ENCODE results near the gene BFSP2. TPM values are rescaled to one million over a fixed set of nuclear protein-coding genes. Genes with fewer than 3 reads are reported as not detected.
A peak's percentile ranks its signal among the peaks of the same experiment; 100 is the strongest.

BFSP2 gene
- total RNA-seq, 4 donors from 2014 or later: not detected

DNA sequence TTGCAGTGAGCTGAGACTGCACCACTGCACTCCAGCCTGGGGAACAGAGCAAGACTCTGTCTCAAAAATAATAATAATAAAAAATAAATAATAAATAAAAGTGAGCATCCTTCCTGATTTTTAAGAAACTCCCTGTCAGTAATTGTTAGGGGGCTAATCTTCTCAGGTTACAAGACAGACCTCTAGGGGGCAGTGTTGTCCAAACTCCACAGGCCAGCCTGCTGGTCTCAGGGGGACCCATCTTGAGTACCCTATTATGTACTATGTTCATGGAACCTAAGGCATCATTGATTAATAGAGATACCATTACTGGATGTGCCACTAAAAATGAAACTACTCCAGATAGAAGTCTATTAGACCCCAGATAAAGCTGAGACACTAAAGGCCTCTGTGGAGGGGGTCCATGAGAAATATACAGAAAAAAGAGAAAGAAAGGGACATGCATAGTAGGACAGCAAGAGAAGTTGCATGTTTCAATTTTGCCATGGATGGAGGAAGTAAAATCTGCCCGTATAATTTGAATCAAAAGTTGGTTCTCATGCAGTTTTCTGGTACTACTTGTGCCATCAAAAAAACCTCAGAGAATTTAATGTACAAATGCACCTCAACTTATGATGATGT lies 88.2 kb downstream of the BFSP2 start:
- intact Hi-C loops (cut with DNase I; ENCODE audit: low total_unique reads) (no loop called here), in situ Hi-C loops (cut with MboI; ENCODE audit: low sequenced_read_pairs in 4 of 4) (no loop called here)
- no peak for ATAC-seq

GRCh38 chr3:133488785-133489367 lies 89.0 kb downstream of the BFSP2 start:
- no peak for ATAC-seq
- no peak for TF ChIP-seq CTCF (IDR thresholded peaks at IDR 0.05 in 4 of 5, conservative IDR thresholded peaks at IDR 0.05 in 1 of 5)
- no peak for TF ChIP-seq POLR2A (IDR thresholded peaks at IDR 0.05)
- no peak overlapping the region for H3K27ac ChIP-seq
- no peak overlapping the region for H3K4me3 ChIP-seq
- in situ Hi-C loops (cut with MboI; ENCODE audit: low sequenced_read_pairs in 4 of 4) (no loop called here), intact Hi-C loops (cut with DNase I; ENCODE audit: low total_unique reads) (no loop called here)
- no peak for DNase-seq
- H3K27me3 ChIP-seq: no peaks in the 10 kb centered on the region
- no peaks in the 10 kb centered on the region for H3K36me3 ChIP-seq
- no peaks in the 10 kb centered on the region for H3K9me3 ChIP-seq
- H3K4me1 ChIP-seq: no peaks in the 10 kb centered on the region

More for the DNA sequence above, 88.2 kb downstream of the BFSP2 start:
- DNase-seq: no peak
- Histone ChIP-seq H3K27ac (no peak overlapping the region), H3K4me1 (no peaks in the 10 kb centered on the region), H3K36me3 (no peaks in the 10 kb centered on the region), H3K27me3 (no peaks in the 10 kb centered on the region), H3K4me3 (no peak overlapping the region), H3K9me3 (no peaks in the 10 kb centered on the region)
- TF ChIP-seq POLR2A (IDR thresholded peaks at IDR 0.05) (no peak), CTCF (IDR thresholded peaks at IDR 0.05 in 4 of 5, conservative IDR thresholded peaks at IDR 0.05 in 1 of 5) (peak in 2 of 5 experiments; percentile 39 to 50)

- Histone ChIP-seq H3K27me3 (no peaks in the 10 kb centered on the region), H3K4me1 (no peaks in the 10 kb centered on the region), H3K9me3 (no peaks in the 10 kb centered on the region), H3K36me3 (no peaks in the 10 kb centered on the region), H3K4me3 (no peak overlapping the region), H3K27ac (no peak overlapping the region)
- TF ChIP-seq POLR2A (IDR thresholded peaks at IDR 0.05): no peak
- TF ChIP-seq CTCF (IDR thresholded peaks at IDR 0.05 in 4 of 5, conservative IDR thresholded peaks at IDR 0.05 in 1 of 5): no peak
- intact Hi-C loops (cut with DNase I; ENCODE audit: low total_unique reads) (no loop called here), in situ Hi-C loops (cut with MboI; ENCODE audit: low sequenced_read_pairs in 4 of 4) (no loop called here)
- no peak for DNase-seq
- no peak for ATAC-seq
These were observed 89.7 kb downstream of the BFSP2 start for GRCh38 chr3:133489466-133490085.

DNA sequence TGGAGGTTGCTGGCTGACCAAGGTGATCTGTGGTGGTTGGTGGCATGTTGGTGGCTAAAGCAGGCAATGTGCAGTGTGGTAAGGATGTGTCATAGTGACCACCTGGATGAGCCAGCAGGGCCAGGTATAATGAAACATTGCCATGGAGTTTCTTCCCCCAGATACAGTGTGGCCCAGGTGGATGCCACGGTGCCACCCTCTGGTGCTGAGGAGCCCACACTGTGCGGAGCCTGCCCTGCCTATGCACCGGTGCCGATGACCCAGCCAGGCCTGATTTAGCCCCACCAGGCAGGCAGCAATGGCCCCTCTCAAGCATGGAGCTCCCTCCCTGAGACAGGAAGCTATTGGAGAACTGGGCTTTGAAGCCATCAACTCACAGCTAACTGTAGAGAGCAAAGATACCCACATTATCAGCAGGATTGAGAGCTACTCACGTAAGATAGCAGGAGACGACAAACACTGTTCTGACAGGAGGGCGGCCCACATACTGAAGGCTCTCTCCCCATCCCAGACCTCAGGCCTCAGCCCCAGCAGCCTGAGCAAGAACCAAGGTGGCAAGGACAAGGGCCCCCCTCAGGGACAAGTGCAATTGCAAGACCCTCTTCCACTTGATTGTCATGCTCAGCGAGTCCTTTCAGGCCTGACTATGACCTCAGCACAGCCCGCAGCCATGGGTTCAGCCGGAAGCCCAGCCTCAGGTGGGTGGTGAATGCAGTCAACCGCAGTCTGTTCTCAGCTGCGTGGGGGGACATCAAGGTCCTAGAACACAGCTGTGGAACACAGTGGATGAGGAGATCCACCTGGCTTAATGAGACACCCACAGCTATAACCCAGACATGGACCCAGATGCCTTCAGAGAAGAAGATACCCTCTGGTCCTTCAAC lies 90.9 kb downstream of the BFSP2 start:
- Histone ChIP-seq H3K27ac (no peak overlapping the region), H3K9me3 (no peaks in the 10 kb centered on the region), H3K36me3 (no peaks in the 10 kb centered on the region), H3K4me3 (no peak overlapping the region), H3K27me3 (no peaks in the 10 kb centered on the region), H3K4me1 (no peaks in the 10 kb centered on the region)
- intact Hi-C loops (cut with DNase I; ENCODE audit: low total_unique reads): no loop called here
- TF ChIP-seq CTCF (IDR thresholded peaks at IDR 0.05 in 4 of 5, conservative IDR thresholded peaks at IDR 0.05 in 1 of 5) (no peak), POLR2A (IDR thresholded peaks at IDR 0.05) (no peak)
- DNase-seq (no peak), ATAC-seq (no peak)
- in situ Hi-C loops (cut with MboI; ENCODE audit: low sequenced_read_pairs in 4 of 4): no loop called here

All from gastrocnemius medialis (tissue), 4 donors.